Measurements from ENCODE around the gene OR2C1.

Gene OR2C1

GRCh38 chr16:3377917-3378316, 22.2 kb downstream of the OR2C1 start:
- no peak for ATAC-seq (ENCODE audit: insufficient read depth, low read depth)
- H3K27me3 ChIP-seq (ENCODE audit: insufficient read depth, low read length, poor library complexity) = no peaks in the 10 kb centered on the region
- no peaks in the 10 kb centered on the region for H3K79me2 ChIP-seq (ENCODE audit: insufficient read depth, low read length)
- H3K9ac ChIP-seq (ENCODE audit: low read depth, low read length) = no peak overlapping the region
- H3K27ac ChIP-seq (ENCODE audit: low read length) = no peak overlapping the region
- peaks cover 15% of the 10 kb centered on the region for H3K36me3 ChIP-seq (ENCODE audit: insufficient read depth, low read length)
- H4K20me1 ChIP-seq (ENCODE audit: insufficient read depth, low read length) = no peaks in the 10 kb centered on the region
- no peak overlapping the region for H2AFZ ChIP-seq (ENCODE audit: low read depth, low read length)
- no peaks in the 10 kb centered on the region for H3K4me1 ChIP-seq (ENCODE audit: insufficient read depth, low read length)
- TF ChIP-seq CTCF (IDR thresholded peaks at IDR 0.05; ENCODE audit: borderline replicate concordance, extremely low read depth, low read length, poor library complexity, severe bottlenecking) (no peak), EZH2 (IDR thresholded peaks at IDR 0.05; ENCODE audit: borderline replicate concordance, low read depth, low read length, severe bottlenecking) (no peak)
- no peak for DNase-seq
- peaks cover 16% of the 10 kb centered on the region for H3K9me3 ChIP-seq (ENCODE audit: insufficient read depth, low read length, severe bottlenecking)
- no peak overlapping the region for H3K4me3 ChIP-seq (ENCODE audit: low read depth in 1 of 2, low read length in 2 of 2)
- no peak overlapping the region for H3K4me2 ChIP-seq (ENCODE audit: insufficient read depth, low read length)

- Histone ChIP-seq H4K20me1 (ENCODE audit: insufficient read depth, low read length) (no peaks in the 10 kb centered on the region), H3K27me3 (ENCODE audit: insufficient read depth, low read length, poor library complexity) (no peaks in the 10 kb centered on the region), H3K36me3 (ENCODE audit: insufficient read depth, low read length) (peaks cover 54% of the 10 kb centered on the region), H3K9me3 (ENCODE audit: insufficient read depth, low read length, severe bottlenecking) (peaks cover 49% of the 10 kb centered on the region), H3K4me2 (ENCODE audit: insufficient read depth, low read length) (no peak overlapping the region), H3K79me2 (ENCODE audit: insufficient read depth, low read length) (no peaks in the 10 kb centered on the region), H3K27ac (ENCODE audit: low read length) (no peak overlapping the region), H3K9ac (ENCODE audit: low read depth, low read length) (no peak overlapping the region), H3K4me1 (ENCODE audit: insufficient read depth, low read length) (no peaks in the 10 kb centered on the region), H2AFZ (ENCODE audit: low read depth, low read length) (no peak overlapping the region), H3K4me3 (ENCODE audit: low read depth in 1 of 2, low read length in 2 of 2) (peak overlapping the region in 1 of 2 experiments; percentile 20; a peak in 1 of 4 replicates)
- DNase-seq (no peak), ATAC-seq (ENCODE audit: insufficient read depth, low read depth) (no peak)
- peak; percentile 1 for TF ChIP-seq CTCF (IDR thresholded peaks at IDR 0.05; ENCODE audit: borderline replicate concordance, extremely low read depth, low read length, poor library complexity, severe bottlenecking)
- no peak for TF ChIP-seq EZH2 (IDR thresholded peaks at IDR 0.05; ENCODE audit: borderline replicate concordance, low read depth, low read length, severe bottlenecking)
These were observed 27.4 kb downstream of the OR2C1 start for GRCh38 chr16:3383045-3383448.

- DNase-seq = no peak
- Histone ChIP-seq H3K27me3 (ENCODE audit: insufficient read depth, low read length, poor library complexity) (no peaks in the 10 kb centered on the region), H3K9ac (ENCODE audit: low read depth, low read length) (no peak overlapping the region), H4K20me1 (ENCODE audit: insufficient read depth, low read length) (0 out of 2 replicates have a peak, but pooled peaks cover 3% of the 10 kb centered on the region), H3K4me1 (ENCODE audit: insufficient read depth, low read length) (no peaks in the 10 kb centered on the region), H3K4me2 (ENCODE audit: insufficient read depth, low read length) (no peak overlapping the region), H3K4me3 (ENCODE audit: low read depth in 1 of 2, low read length in 2 of 2) (no peak overlapping the region), H3K9me3 (ENCODE audit: insufficient read depth, low read length, severe bottlenecking) (peaks cover 28% of the 10 kb centered on the region), H3K27ac (ENCODE audit: low read length) (no peak overlapping the region), H3K79me2 (ENCODE audit: insufficient read depth, low read length) (peaks cover 10% of the 10 kb centered on the region; the same call in 1 of the 2 replicates), H3K36me3 (ENCODE audit: insufficient read depth, low read length) (peaks cover 80% of the 10 kb centered on the region), H2AFZ (ENCODE audit: low read depth, low read length) (no peak overlapping the region)
- no peak for ATAC-seq (ENCODE audit: insufficient read depth, low read depth)
- no peak for TF ChIP-seq CTCF (IDR thresholded peaks at IDR 0.05; ENCODE audit: borderline replicate concordance, extremely low read depth, low read length, poor library complexity, severe bottlenecking)
- no peak for TF ChIP-seq EZH2 (IDR thresholded peaks at IDR 0.05; ENCODE audit: borderline replicate concordance, low read depth, low read length, severe bottlenecking)
These were observed 32.6 kb downstream of the OR2C1 start for GRCh38 chr16:3388325-3388724.

Measured in DND-41 (cell line).